ENCODE measurements around the gene KIF19.

DNA sequence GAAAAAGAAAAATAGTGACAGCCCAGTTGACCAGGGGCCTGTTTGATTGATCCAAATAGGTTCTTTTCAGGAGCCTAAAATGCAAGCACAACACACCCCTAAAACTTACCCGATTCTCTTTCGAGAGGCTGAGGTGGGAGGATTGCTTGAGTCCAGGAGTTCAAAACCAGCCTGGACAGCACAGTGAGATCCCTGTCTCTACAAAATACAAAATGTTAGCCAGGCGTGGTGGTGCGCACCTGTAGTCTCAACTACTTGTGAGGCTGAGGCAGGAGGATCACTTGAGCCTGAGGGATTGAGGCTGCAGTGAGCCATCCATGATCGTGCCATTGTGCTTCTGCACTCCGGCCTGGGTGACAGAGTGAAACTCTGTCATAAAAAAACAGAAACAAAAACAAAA is 1.5 kb upstream of the KIF19 start:
- TF ChIP-seq, protein P1, sequence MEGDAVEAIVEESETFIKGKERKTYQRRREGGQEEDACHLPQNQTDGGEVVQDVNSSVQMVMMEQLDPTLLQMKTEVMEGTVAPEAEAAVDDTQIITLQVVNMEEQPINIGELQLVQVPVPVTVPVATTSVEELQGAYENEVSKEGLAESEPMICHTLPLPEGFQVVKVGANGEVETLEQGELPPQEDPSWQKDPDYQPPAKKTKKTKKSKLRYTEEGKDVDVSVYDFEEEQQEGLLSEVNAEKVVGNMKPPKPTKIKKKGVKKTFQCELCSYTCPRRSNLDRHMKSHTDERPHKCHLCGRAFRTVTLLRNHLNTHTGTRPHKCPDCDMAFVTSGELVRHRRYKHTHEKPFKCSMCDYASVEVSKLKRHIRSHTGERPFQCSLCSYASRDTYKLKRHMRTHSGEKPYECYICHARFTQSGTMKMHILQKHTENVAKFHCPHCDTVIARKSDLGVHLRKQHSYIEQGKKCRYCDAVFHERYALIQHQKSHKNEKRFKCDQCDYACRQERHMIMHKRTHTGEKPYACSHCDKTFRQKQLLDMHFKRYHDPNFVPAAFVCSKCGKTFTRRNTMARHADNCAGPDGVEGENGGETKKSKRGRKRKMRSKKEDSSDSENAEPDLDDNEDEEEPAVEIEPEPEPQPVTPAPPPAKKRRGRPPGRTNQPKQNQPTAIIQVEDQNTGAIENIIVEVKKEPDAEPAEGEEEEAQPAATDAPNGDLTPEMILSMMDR (IDR thresholded peaks at IDR 0.05) = no peak
- no peak for TF ChIP-seq POLR2A (IDR thresholded peaks at IDR 0.05)

All from heart left ventricle (tissue), 13 donors.